Esophagus squamous epithelium (tissue), 5 donors: Measurements from ENCODE around the gene LSP1. TPM values are rescaled to one million over a fixed set of nuclear protein-coding genes. Genes with fewer than 3 reads are reported as not detected.
A peak's percentile ranks its signal among the peaks of the same experiment; 100 is the strongest.

Source experiments
- DNase-seq: peaks from one replicate; lab custom pipeline; 2025; lab: John Stamatoyannopoulos, UW
- H3K27ac ChIP-seq, 4 donors: fragments of 200-600 bp; sonication (generic); one replicate each; pipeline ENCODE4 v1.5.1; 2016 to 2019; ENCODE audit warnings: mild to moderate bottlenecking in 1 of 4
- H3K27me3 ChIP-seq, 4 donors: fragments of 200-600 bp; sonication (generic); 1 replicate in 3 of 4; 2 replicates in 1 of 4; pipeline versions ENCODE4 v1.5.1 to v1.6.0; 2017 to 2021; ENCODE audit warnings: antibody characterized with exemption in 1 of 4
- H3K36me3 ChIP-seq, 3 donors: fragments of 200-600 bp; sonication (generic); one replicate each; pipeline ENCODE4 v1.5.1; 2016 to 2019
- H3K4me1 ChIP-seq, 3 donors: fragments of 200-600 bp; sonication (generic); one replicate each; pipeline ENCODE4 v1.5.1; 2017 to 2019
- H3K4me3 ChIP-seq, 4 donors: fragments of 200-600 bp; sonication (generic); 1 replicate in 3 of 4; 2 replicates in 1 of 4; pipeline ENCODE4 v1.5.1; 2016 to 2019; ENCODE audit warnings: mild to moderate bottlenecking in 2 of 4, moderate library complexity in 1 of 4
- H3K9me3 ChIP-seq, 3 donors: fragments of 200-600 bp; sonication (generic); one replicate each; pipeline ENCODE4 v1.5.1; 2016 to 2019
- POLR2A ChIP-seq, 4 donors: fragments of 450-650 bp; IDR thresholded peaks; one replicate each; pipeline ENCODE4 v1.6.1; 2017; ENCODE audit warnings: antibody characterized with exemption in 4 of 4, mild to moderate bottlenecking in 4 of 4, moderate library complexity in 3 of 4
- WGBS, 2 donors: methylation state at CpG; one replicate each; pipeline ENCODE4 v1.1.5; 2018; 5-methylcytosine and 5-hydroxymethylcytosine counted together
- intact Hi-C: fragments of 100-400 bp; cut with DNase I; formaldehyde crosslinking; loops from one replicate; pipeline ENCODE4 v1.15.0; 2022
- total RNA-seq, 4 donors: library from RNA; depleted of rRNA; stranded (reverse); fragments of >200 nt; gene quantifications; one replicate each; pipeline ENCODE4 v1.1.0, GENCODE V29; 2016
- TF ChIP-seq, protein P1 (sequence below), 6 experiments: fragments of 450-650 bp in 4 of 6; fragments of 200-600 bp in 2 of 6; sonication (generic) in 2 of 6; IDR thresholded peaks; one replicate each; pipeline ENCODE4 v1.5.1; 2016 to 2019; ENCODE audit warnings: antibody characterized with exemption in 6 of 6, mild to moderate bottlenecking in 4 of 6, moderate library complexity in 4 of 6
- donor health status: DM: yes; HTN: yes; CAD: no.

Gene LSP1
- total RNA-seq, 4 donors from 2014 or later = 23.3 to 75.9 (median 46.4) TPM

GRCh38 chr11:1889941-1890855 lies 37.3 kb downstream of the LSP1 start:
- DNase-seq = no peak
- Histone ChIP-seq H3K4me1 (peaks cover 0 to 40% (median 20%) of the 10 kb centered on the region in 3 donors), H3K27ac (peak overlapping the region in 1 of 4 donors; percentile 26), H3K9me3 (no peaks in the 10 kb centered on the region), H3K36me3 (peaks cover 0 to 45% (median 9%) of the 10 kb centered on the region in 3 donors), H3K4me3 (no peak overlapping the region), H3K27me3 (no peaks in the 10 kb centered on the region)
- TF ChIP-seq, protein P1, sequence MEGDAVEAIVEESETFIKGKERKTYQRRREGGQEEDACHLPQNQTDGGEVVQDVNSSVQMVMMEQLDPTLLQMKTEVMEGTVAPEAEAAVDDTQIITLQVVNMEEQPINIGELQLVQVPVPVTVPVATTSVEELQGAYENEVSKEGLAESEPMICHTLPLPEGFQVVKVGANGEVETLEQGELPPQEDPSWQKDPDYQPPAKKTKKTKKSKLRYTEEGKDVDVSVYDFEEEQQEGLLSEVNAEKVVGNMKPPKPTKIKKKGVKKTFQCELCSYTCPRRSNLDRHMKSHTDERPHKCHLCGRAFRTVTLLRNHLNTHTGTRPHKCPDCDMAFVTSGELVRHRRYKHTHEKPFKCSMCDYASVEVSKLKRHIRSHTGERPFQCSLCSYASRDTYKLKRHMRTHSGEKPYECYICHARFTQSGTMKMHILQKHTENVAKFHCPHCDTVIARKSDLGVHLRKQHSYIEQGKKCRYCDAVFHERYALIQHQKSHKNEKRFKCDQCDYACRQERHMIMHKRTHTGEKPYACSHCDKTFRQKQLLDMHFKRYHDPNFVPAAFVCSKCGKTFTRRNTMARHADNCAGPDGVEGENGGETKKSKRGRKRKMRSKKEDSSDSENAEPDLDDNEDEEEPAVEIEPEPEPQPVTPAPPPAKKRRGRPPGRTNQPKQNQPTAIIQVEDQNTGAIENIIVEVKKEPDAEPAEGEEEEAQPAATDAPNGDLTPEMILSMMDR (IDR thresholded peaks at IDR 0.05) = no peak
- TF ChIP-seq POLR2A (IDR thresholded peaks at IDR 0.05) = no peak
- WGBS, 2 donors = 59 to 93% methylated on average over 5 to 12 of the region's 33 CpGs
- intact Hi-C loops = no loop called here

DNA sequence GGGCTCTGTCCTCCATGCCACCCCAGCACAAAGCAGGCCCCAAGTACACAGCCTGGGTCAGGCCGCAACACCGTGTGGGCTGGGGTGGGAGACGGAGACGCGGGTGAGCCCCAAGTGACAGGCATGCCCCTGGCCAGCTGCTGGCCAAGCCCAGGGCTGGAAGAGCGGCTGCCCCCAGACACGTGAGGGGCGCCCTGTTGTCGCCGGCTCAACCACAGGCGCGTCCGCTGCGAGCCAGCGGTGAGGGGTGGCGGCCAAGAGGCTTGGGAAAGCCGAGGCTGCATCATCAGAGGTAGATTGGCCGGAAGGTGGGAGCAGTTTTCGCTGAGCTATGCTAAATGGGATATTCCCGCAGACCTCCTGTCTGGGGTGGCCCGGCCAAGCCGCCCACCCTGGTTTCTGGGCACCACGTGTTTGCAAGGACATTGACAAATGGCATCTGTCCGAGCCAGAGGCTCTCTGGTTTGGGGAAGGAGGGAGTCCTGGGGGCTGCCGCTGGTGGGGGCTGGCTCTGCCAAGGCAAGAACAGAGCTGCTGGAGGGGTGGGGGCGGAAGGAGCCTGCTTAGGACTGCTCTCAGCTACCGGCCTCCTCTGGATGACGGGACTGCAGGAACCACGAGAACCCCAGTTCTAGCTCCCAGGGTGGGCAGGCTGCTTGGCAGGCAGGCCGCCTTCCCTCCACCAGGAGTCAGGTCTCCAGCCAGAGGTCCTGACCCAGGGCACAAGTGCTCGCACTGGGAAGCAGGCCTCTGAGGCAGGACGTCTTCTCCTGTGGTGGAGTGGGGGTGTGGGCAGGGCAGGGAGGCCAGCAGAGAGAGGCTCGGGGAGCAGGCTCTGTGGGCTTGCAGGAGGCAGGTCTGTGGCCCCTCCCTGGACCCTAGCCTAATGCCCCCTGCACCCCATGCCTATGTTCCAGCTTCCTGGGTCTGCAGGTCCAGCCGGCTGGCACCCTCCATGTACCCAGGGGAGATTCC lies 38.3 kb downstream of the LSP1 start:
- H3K27ac ChIP-seq = no peak overlapping the region
- H3K27me3 ChIP-seq = no peaks in the 10 kb centered on the region
- H3K4me3 ChIP-seq = no peak overlapping the region
- TF ChIP-seq POLR2A (IDR thresholded peaks at IDR 0.05) = no peak
- TF ChIP-seq, protein P1 (IDR thresholded peaks at IDR 0.05) = no peak
- intact Hi-C loops = no loop called here
- H3K36me3 ChIP-seq = peaks cover 0 to 35% (median 7%) of the 10 kb centered on the region in 3 donors
- H3K9me3 ChIP-seq = no peaks in the 10 kb centered on the region
- peaks cover 0 to 40% (median 20%) of the 10 kb centered on the region in 3 donors for H3K4me1 ChIP-seq
- DNase-seq = no peak
- 64 to 89% methylated on average over 5 to 15 of the region's 34 CpGs for WGBS, 2 donors

DNA sequence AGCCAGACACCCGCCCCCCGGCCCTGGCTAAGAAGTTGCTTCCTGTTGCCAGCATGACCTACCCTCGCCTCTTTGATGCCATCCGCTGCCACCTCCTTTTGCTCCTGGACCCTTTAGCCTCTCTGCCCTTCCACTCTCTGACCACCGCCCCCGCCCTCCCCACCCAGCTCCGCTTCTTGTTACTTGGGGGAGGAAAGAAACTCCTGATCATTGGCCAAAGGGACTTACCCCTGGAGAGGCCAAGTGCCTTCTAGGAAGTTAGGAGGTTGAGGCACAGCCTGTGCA lies 38.9 kb downstream of the LSP1 start, which contains the start of gene PRR33:
Gene PRR33, minus strand, starts transcription at position 65 of the 285 bp plus-strand sequence. CDS start 1,311 bp downstream, outside the sequence.
- H3K27me3 ChIP-seq = no peaks in the 10 kb centered on the region
- no peak for DNase-seq
- H3K9me3 ChIP-seq = no peaks in the 10 kb centered on the region
- 87 to 93% methylated on average over 3 to 4 of the region's 7 CpGs for WGBS, 2 donors
- TF ChIP-seq, protein P1 (IDR thresholded peaks at IDR 0.05) = no peak
- TF ChIP-seq POLR2A (IDR thresholded peaks at IDR 0.05) = no peak
- H3K36me3 ChIP-seq = peaks cover 0 to 29% (median 7%) of the 10 kb centered on the region in 3 donors
- H3K4me3 ChIP-seq = no peak within 1 kb of the TSS
- no peak within 1 kb of the TSS for H3K27ac ChIP-seq
- intact Hi-C loops = no loop called here
- peaks cover 0 to 40% (median 20%) of the 10 kb centered on the region in 3 donors for H3K4me1 ChIP-seq

- 20 to 89% methylated on average over 1 to 5 of the region's 7 CpGs for WGBS, 2 donors
- peaks cover 0 to 26% (median 7%) of the 10 kb centered on the region in 3 donors for H3K36me3 ChIP-seq
- TF ChIP-seq POLR2A (IDR thresholded peaks at IDR 0.05) = no peak
- TF ChIP-seq, protein P1 (IDR thresholded peaks at IDR 0.05) = no peak
- no peaks in the 10 kb centered on the region for H3K9me3 ChIP-seq
- H3K4me1 ChIP-seq = peaks cover 0 to 37% (median 20%) of the 10 kb centered on the region in 3 donors
- intact Hi-C loops = no loop called here
- H3K4me3 ChIP-seq = no peak overlapping the region
- no peak for DNase-seq
- H3K27me3 ChIP-seq = no peaks in the 10 kb centered on the region
- no peak overlapping the region for H3K27ac ChIP-seq
Observed at GRCh38 chr11:1892116-1892515, 39.2 kb downstream of the LSP1 start.
